Skeletal muscle cell (primary cell): ENCODE results near the gene MAML2.

ENCODE experiments used
- DNase-seq: peaks from one replicate; pipeline ENCODE4 v3.0.0-alpha.2; 2010; ENCODE audit warnings: low read depth
- H3K4me3 ChIP-seq: 2 replicates; pipeline ENCODE4 v1.5.1; 2011; ENCODE audit warnings: low read depth, mild to moderate bottlenecking, control low read depth, low read length, moderate library complexity

MAML2 gene

GRCh38 chr11:96342961-96343711 is at the start of gene MAML2:
Gene MAML2, minus strand, starts transcription at chr11:96343195. Its CDS starts 1,300 bp downstream, at chr11:96341895.
- peak within 1 kb of the TSS; percentile 71 for H3K4me3 ChIP-seq
- peak; percentile 83 for DNase-seq

- H3K4me3 ChIP-seq: no peak overlapping the region
- no peak for DNase-seq
These were observed 48.8 kb upstream of the MAML2 start for GRCh38 chr11:96391698-96392307.

- peak overlapping the region; percentile 78 for H3K4me3 ChIP-seq
- DNase-seq: no peak
These were observed 47.4 kb upstream of the MAML2 start for GRCh38 chr11:96390488-96390792.

GRCh38 chr11:96389720-96390487 is 46.9 kb upstream of the MAML2 start, which contains the start of the genes CCDC82 and JRKL:
Gene CCDC82, minus strand, starts transcription at chr11:96389912. Its CDS starts 5,165 bp downstream, at chr11:96384747.
Gene JRKL, plus strand, starts transcription at chr11:96390013. Its CDS starts 637 bp downstream, at chr11:96390650.
- DNase-seq: peak; percentile 87
- peak within 1 kb of the TSS; percentile 78 for H3K4me3 ChIP-seq

GRCh38 chr11:96388891-96389719 is 46.1 kb upstream of the MAML2 start:
- peak overlapping the region; percentile 78 for H3K4me3 ChIP-seq
- DNase-seq: peak; percentile 5

GRCh38 chr11:96385187-96385586 is 42.2 kb upstream of the MAML2 start:
- no peak overlapping the region for H3K4me3 ChIP-seq
- no peak for DNase-seq

- H3K4me3 ChIP-seq: no peak overlapping the region
- no peak for DNase-seq
These were observed 41.2 kb upstream of the MAML2 start for GRCh38 chr11:96384156-96384555.

- DNase-seq: no peak
- no peak overlapping the region for H3K4me3 ChIP-seq
These were observed 33.8 kb upstream of the MAML2 start for GRCh38 chr11:96376796-96377195.

- no peak for DNase-seq
These were observed 30.8 kb upstream of the MAML2 start for GRCh38 chr11:96373826-96374225.

GRCh38 chr11:96367342-96367741 is 24.3 kb upstream of the MAML2 start:
- no peak for DNase-seq
- no peak overlapping the region for H3K4me3 ChIP-seq

More at GRCh38 chr11:96373826-96374225, 30.8 kb upstream of the MAML2 start:
- no peak overlapping the region for H3K4me3 ChIP-seq

- H3K4me3 ChIP-seq: no peak overlapping the region
- DNase-seq: no peak
These were observed 23.0 kb upstream of the MAML2 start for GRCh38 chr11:96366024-96366423.

GRCh38 chr11:96365493-96365892 is 22.5 kb upstream of the MAML2 start:
- no peak for DNase-seq
- H3K4me3 ChIP-seq: no peak overlapping the region

- H3K4me3 ChIP-seq: no peak overlapping the region
These were observed 18.8 kb upstream of the MAML2 start for GRCh38 chr11:96361778-96362177.

GRCh38 chr11:96358321-96358720 is 15.3 kb upstream of the MAML2 start:
- no peak overlapping the region for H3K4me3 ChIP-seq
- DNase-seq: no peak

More at GRCh38 chr11:96361778-96362177, 18.8 kb upstream of the MAML2 start:
- DNase-seq: no peak

- DNase-seq: no peak
These were observed 14.8 kb upstream of the MAML2 start for GRCh38 chr11:96357794-96358193.

GRCh38 chr11:96356848-96357247 is 13.9 kb upstream of the MAML2 start:
- DNase-seq: no peak

More at GRCh38 chr11:96357794-96358193, 14.8 kb upstream of the MAML2 start:
- no peak overlapping the region for H3K4me3 ChIP-seq

GRCh38 chr11:96342014-96342960 is 708 bp downstream of the MAML2 start:
- DNase-seq: no peak
- peak overlapping the region; percentile 71 for H3K4me3 ChIP-seq

More at GRCh38 chr11:96356848-96357247, 13.9 kb upstream of the MAML2 start:
- H3K4me3 ChIP-seq: no peak overlapping the region
